Measurements from ENCODE around the gene PPARG.
"Not testable (repeated sequence)": the region's sequence is repeated elsewhere in the genome, so short reads cannot be mapped to it uniquely, and the experiment has no call there.

- TF ChIP-seq POLR2A, CTCF (IDR thresholded peaks at IDR 0.05): not testable (repeated sequence)
These were observed 159.7 kb downstream of the PPARG start for GRCh38 chr3:12448404-12449202.

Data from Peyer's patch (tissue), 4 donors.